A549 (cell line): ENCODE results near the gene GINS2. TPM values are rescaled to one million over a fixed set of nuclear protein-coding genes. Genes with fewer than 3 reads are reported as not detected.

ENCODE experiments used
- ATAC-seq, 2 experiments: fragments of 200-7000 bp in 1 of 2; fragments of >200 bp in 1 of 2; cut with Nextera tagmentation in 1 of 2; cut with Tn5 transposase in 1 of 2; 3 replicates each; pipeline versions ENCODE4 v1.8.0 to v1.9.1; 2018 to 2020; ENCODE audit warnings: mild to moderate bottlenecking in 1 of 2, moderate library complexity in 1 of 2
- CTCF ChIA-PET: fragments of 300-600 bp; sonication (Branson Sonifier 250); formaldehyde crosslinking; extraction: SDS; loops from one replicate; lab custom pipeline; 2021; ENCODE audit warnings: antibody characterized with exemption, inconsistent platforms; lab: Yijun Ruan, JAX
- POLR2A ChIA-PET: fragments of 350-600 bp; formaldehyde crosslinking; extraction: SDS; loops from one replicate; lab custom pipeline; 2021; ENCODE audit warnings: antibody characterized with exemption, inconsistent platforms; lab: Yijun Ruan, JAX
- DNase-seq, 2 experiments: peaks; one replicate each; pipeline versions ENCODE4 v3.0.0 to v3.0.0-alpha.2; 2011 to 2016; ENCODE audit warnings: low read depth in 1 of 2, low spot score in 1 of 2
- FAIRE-seq: peaks from 2 replicates; lab custom pipeline; 2011; peaks lifted over from hg19 to GRCh38; lab: Jason Lieb, UNC
- H3K27ac ChIP-seq, 2 experiments: fragments of >200 bp; sonication (Bioruptor Twin); formaldehyde crosslinking; 3 replicates each; pipeline ENCODE4 v1.5.1; 2016 to 2017
- H3K4me1 ChIP-seq: fragments of >200 bp; sonication (Bioruptor Twin); formaldehyde crosslinking; 3 replicates; pipeline ENCODE4 v1.6.1; 2016
- H3K4me2 ChIP-seq: fragments of >200 bp; sonication (Bioruptor Twin); formaldehyde crosslinking; 3 replicates; pipeline ENCODE4 v1.6.1; 2016
- H3K4me3 ChIP-seq: fragments of >200 bp; sonication (Bioruptor Twin); formaldehyde crosslinking; 3 replicates; pipeline ENCODE4 v1.5.1; 2016
- H3K9me3 ChIP-seq: fragments of >200 bp; sonication (Bioruptor Twin); formaldehyde crosslinking; 3 replicates; pipeline ENCODE4 v1.6.1; 2016
- ATOH8 ChIP-seq: fragments of 250-450 bp; sonication (Bioruptor Pico); IDR thresholded peaks from 2 replicates; pipeline ENCODE4 v1.5.0; 2020; ENCODE audit warnings: low read depth, mild to moderate bottlenecking, moderate library complexity
- BHLHE40 ChIP-seq: IDR thresholded peaks from 2 replicates; pipeline ENCODE4 v1.6.1; 2012; ENCODE audit warnings: low read depth, low read length, inconsistent platforms
- CHD2 ChIP-seq: fragments of 150-350 bp; IDR thresholded peaks from 2 replicates; pipeline ENCODE4 v1.6.1; 2014; ENCODE audit warnings: low read length; ENCODE audit not compliant: partially characterized antibody
- CHD4 ChIP-seq: fragments of 200-600 bp; sonication (generic); IDR thresholded peaks from 2 replicates; pipeline ENCODE4 v1.6.1; 2016; ENCODE audit warnings: antibody characterized with exemption, mild to moderate bottlenecking, borderline replicate concordance
- CTCF ChIP-seq: fragments of >200 bp; sonication (Bioruptor Twin); formaldehyde crosslinking; IDR thresholded peaks from 3 replicates; pipeline ENCODE4 v1.5.1; 2016
- EHF ChIP-seq: fragments of 250-450 bp; sonication (Bioruptor Pico); IDR thresholded peaks from 2 replicates; pipeline ENCODE4 v1.5.0; 2020; ENCODE audit warnings: mild to moderate bottlenecking
- ELK1 ChIP-seq: fragments of 150-350 bp; IDR thresholded peaks from 2 replicates; pipeline ENCODE4 v1.6.1; 2014; ENCODE audit warnings: low read depth, mild to moderate bottlenecking, low read length
- FOSB ChIP-seq: fragments of 250-450 bp; sonication (Bioruptor Pico); IDR thresholded peaks from 2 replicates; pipeline ENCODE4 v1.5.0; 2020; ENCODE audit warnings: mild to moderate bottlenecking, moderate library complexity
- FOXS1 ChIP-seq: fragments of 250-450 bp; sonication (Bioruptor Pico); IDR thresholded peaks from 2 replicates; pipeline ENCODE4 v1.5.0; 2020; ENCODE audit warnings: mild to moderate bottlenecking, moderate library complexity
- HES2 ChIP-seq: fragments of >200 bp; sonication (Bioruptor Twin); formaldehyde crosslinking; IDR thresholded peaks from 2 replicates; pipeline ENCODE4 v1.6.1; 2016
- HOXA7 ChIP-seq: fragments of 250-450 bp; sonication (Bioruptor Pico); IDR thresholded peaks from 2 replicates; pipeline ENCODE4 v1.5.0; 2020; ENCODE audit warnings: mild to moderate bottlenecking, moderate library complexity
- HOXB13 ChIP-seq: fragments of 250-450 bp; sonication (Bioruptor Pico); IDR thresholded peaks from 2 replicates; pipeline ENCODE4 v1.5.0; 2020; ENCODE audit warnings: low read depth, mild to moderate bottlenecking, moderate library complexity
- KDM1A ChIP-seq: fragments of 200-600 bp; sonication (generic); IDR thresholded peaks from 2 replicates; pipeline ENCODE4 v1.6.1; 2016; ENCODE audit warnings: low read depth, mild to moderate bottlenecking
- KDM5A ChIP-seq: fragments of 200-600 bp; sonication (generic); IDR thresholded peaks from 2 replicates; pipeline ENCODE4 v1.6.1; 2016; ENCODE audit warnings: antibody characterized with exemption, mild to moderate bottlenecking
- NPAS2 ChIP-seq: fragments of 250-450 bp; sonication (Bioruptor Pico); IDR thresholded peaks from 2 replicates; pipeline ENCODE4 v1.8.0; 2022; ENCODE audit warnings: mild to moderate bottlenecking, moderate library complexity, borderline replicate concordance
- PBX3 ChIP-seq: IDR thresholded peaks from 2 replicates; pipeline ENCODE4 v1.6.1; 2012
- PHF8 ChIP-seq: fragments of 200-600 bp; sonication (generic); IDR thresholded peaks from 2 replicates; pipeline ENCODE4 v1.6.1; 2016; ENCODE audit warnings: low read depth, mild to moderate bottlenecking, antibody characterized with exemption, moderate library complexity, borderline replicate concordance
- POLR2A ChIP-seq: IDR thresholded peaks from 2 replicates; pipeline ENCODE4 v1.6.1; 2012; ENCODE audit warnings: mild to moderate bottlenecking, low read length
- RAD21 ChIP-seq, 2 experiments: fragments of >200 bp in 1 of 2; sonication (Bioruptor Twin) in 1 of 2; formaldehyde crosslinking in 1 of 2; IDR thresholded peaks in 1 of 2; conservative IDR thresholded peaks in 1 of 2; 2 replicates in 1 of 2; 3 replicates in 1 of 2; pipeline ENCODE4 v1.6.1; 2012 to 2018; ENCODE audit warnings: inconsistent platforms in 1 of 2
- RCOR1 ChIP-seq: fragments of 150-350 bp; IDR thresholded peaks from 2 replicates; pipeline ENCODE4 v1.6.1; 2014; ENCODE audit warnings: antibody characterized with exemption, low read length, low read depth
- REST ChIP-seq: fragments of 200-600 bp; sonication (generic); IDR thresholded peaks from 2 replicates; pipeline ENCODE4 v1.6.1; 2016; ENCODE audit warnings: antibody characterized with exemption, mild to moderate bottlenecking, moderate library complexity
- RFX5 ChIP-seq: fragments of 450-650 bp; IDR thresholded peaks from 2 replicates; pipeline ENCODE4 v1.7.1; 2014; ENCODE audit warnings: antibody characterized with exemption, mild to moderate bottlenecking, moderate library complexity
- SMC3 ChIP-seq: fragments of >200 bp; sonication (Bioruptor Twin); formaldehyde crosslinking; IDR thresholded peaks from 3 replicates; pipeline ENCODE4 v1.6.1; 2018; ENCODE audit warnings: inconsistent platforms
- TFCP2L1 ChIP-seq: fragments of 250-450 bp; sonication (Bioruptor Pico); IDR thresholded peaks from 2 replicates; pipeline ENCODE4 v1.5.0; 2021; ENCODE audit warnings: mild to moderate bottlenecking
- TP53 ChIP-seq: fragments of 250-450 bp; sonication (Bioruptor Pico); IDR thresholded peaks from 2 replicates; pipeline ENCODE4 v1.5.0; 2021; ENCODE audit warnings: mild to moderate bottlenecking, moderate library complexity
- USF2 ChIP-seq: fragments of 450-650 bp; IDR thresholded peaks from 2 replicates; pipeline ENCODE4 v1.6.1; 2014; ENCODE audit warnings: antibody characterized with exemption
- WGBS: methylation state at CpG from one replicate; pipeline ENCODE4 v1.1.6; 2017; ENCODE audit errors: missing lambda C conversion rate; 5-methylcytosine and 5-hydroxymethylcytosine counted together
- polyA plus RNA-seq, 4 experiments: library from polyadenylated mRNA; depleted of rRNA in 3 of 4; stranded (reverse); fragments of >200 nt; fragmentation: RNase III in 1 of 4; extraction: RNeasy Plus Mini Kit Qiagen cat#74134 plus additional on column Dnase treatment in 1 of 4; gene quantifications; 2 replicates in 3 of 4; 3 replicates in 1 of 4; pipeline ENCODE4 v1.2.3, GENCODE V29; 2011 to 2017

GINS2 gene
- polyA plus RNA-seq, 2 of the 4 experiments (the other 2 are of a cell fraction): 25.4 to 28.7 TPM

- Histone ChIP-seq H3K4me1 (peaks cover 12% of the 10 kb centered on the region; the same call in 2 of the 3 replicates), H3K27ac (no peak overlapping the region), H3K9me3 (no peaks in the 10 kb centered on the region), H3K4me3 (no peak overlapping the region), H3K4me2 (no peak overlapping the region)
- no peak for ATAC-seq
- no peak for DNase-seq
- WGBS: 92% methylated on average over 16 of the region's 26 CpGs
- FAIRE-seq: no peak
- TF ChIP-seq HOXB13 (CRISPR knock-in tag) (no peak), REST (no peak), RAD21 (conservative IDR thresholded peaks at IDR 0.05 in 1 of 2, IDR thresholded peaks at IDR 0.05 in 1 of 2) (no peak), PHF8 (no peak), ATOH8 (CRISPR knock-in tag) (no peak), POLR2A (no peak), NPAS2 (CRISPR knock-in tag) (no peak), SMC3 (no peak), TFCP2L1 (no peak), CHD2 (no peak), RFX5 (no peak), USF2 (no peak), FOXS1 (CRISPR knock-in tag) (no peak), CHD4 (no peak), HOXA7 (CRISPR knock-in tag) (no peak), HES2 (no peak), TP53 (CRISPR knock-in tag) (no peak)
- ChIA-PET POLR2A (no interaction called here), CTCF (interaction anchor here (6.9 kb wide), 1 partner anchor 22 kb away, joined by 50 read pairs; no protein-coding TSS in a partner anchor)
Observed at GRCh38 chr16:85638695-85639409, 49.9 kb downstream of the GINS2 start.

GRCh38 chr16:85637808-85638647 is 50.7 kb downstream of the GINS2 start:
- Histone ChIP-seq H3K27ac (no peak overlapping the region), H3K4me2 (no peak overlapping the region), H3K4me3 (no peak overlapping the region), H3K9me3 (no peaks in the 10 kb centered on the region), H3K4me1 (peaks cover 12% of the 10 kb centered on the region; the same call in 2 of the 3 replicates)
- CTCF ChIA-PET: interaction anchor here (1.1 to 6.9 kb wide), 2 partner anchors 22 to 27 kb away, joined by 5 to 50 read pairs; no protein-coding TSS in a partner anchor
- ATAC-seq (no peak), FAIRE-seq (no peak), DNase-seq (no peak)
- POLR2A ChIA-PET: no interaction called here
- WGBS: 91% methylated on average over 37 of the region's 37 CpGs
- TF ChIP-seq PBX3: no peak
- TF ChIP-seq KDM1A: no peak
- TF ChIP-seq CTCF: no peak
- no peak for TF ChIP-seq HOXB13 (CRISPR knock-in tag)
- TF ChIP-seq FOSB (CRISPR knock-in tag): no peak
- TF ChIP-seq BHLHE40: no peak
- TF ChIP-seq EHF (CRISPR knock-in tag): no peak
- TF ChIP-seq RCOR1: no peak
- TF ChIP-seq KDM5A: no peak
- TF ChIP-seq SMC3: no peak
- no peak for TF ChIP-seq ELK1
